SH-SY5Y (cell line): ENCODE data around the gene PAQR5.

Source experiments
- GATA2 ChIP-seq: IDR thresholded peaks from 2 replicates; pipeline ENCODE4 v1.6.1; 2011; ENCODE audit warnings: mild to moderate bottlenecking, low read depth, low read length
- GATA3 ChIP-seq: IDR thresholded peaks from 2 replicates; pipeline ENCODE4 v1.6.1; 2011; ENCODE audit warnings: low read depth, mild to moderate bottlenecking, low read length, moderate library complexity

DNA sequence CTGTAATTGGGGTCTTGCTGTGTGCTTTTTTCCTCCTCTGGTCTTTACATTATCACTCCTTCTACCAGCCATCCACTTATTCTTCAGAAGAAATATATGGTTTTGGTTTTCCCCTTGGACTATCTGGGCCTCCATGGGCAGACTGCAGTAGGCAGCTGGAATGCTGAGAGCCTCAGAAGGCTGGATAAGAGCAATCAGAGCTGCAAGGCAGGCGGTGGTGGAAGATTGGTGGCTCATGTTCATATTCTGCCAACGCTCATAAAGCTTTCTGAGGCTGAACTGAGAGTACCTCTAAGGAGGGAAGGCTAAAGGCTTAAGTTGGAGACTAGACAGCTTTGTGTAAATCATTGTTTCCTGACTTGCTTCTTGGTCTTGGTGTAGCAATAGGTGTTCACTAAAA is 148.2 kb downstream of the PAQR5 start:
- no peak for TF ChIP-seq GATA2
- TF ChIP-seq GATA3, result no peak
